Coronary artery (tissue), 2 donors: ENCODE data around the gene NKPD1.

Experiments
- DNase-seq: peaks from one replicate; pipeline ENCODE4 v3.0.0-alpha.2; 2017; ENCODE audit warnings: low spot score
- H3K27ac ChIP-seq, 2 donors: fragments of 200-600 bp; sonication (generic); one replicate each; pipeline ENCODE4 v1.5.1; 2016 to 2019
- H3K4me3 ChIP-seq: fragments of 200-600 bp; sonication (generic); 2 replicates; pipeline ENCODE4 v1.5.1; 2016; ENCODE audit warnings: mild to moderate bottlenecking, moderate library complexity
- TF ChIP-seq, protein P1 (sequence below): fragments of 200-600 bp; sonication (generic); IDR thresholded peaks from one replicate; pipeline ENCODE4 v1.5.1; 2019; ENCODE audit warnings: antibody characterized with exemption

The NKPD1 gene

DNA sequence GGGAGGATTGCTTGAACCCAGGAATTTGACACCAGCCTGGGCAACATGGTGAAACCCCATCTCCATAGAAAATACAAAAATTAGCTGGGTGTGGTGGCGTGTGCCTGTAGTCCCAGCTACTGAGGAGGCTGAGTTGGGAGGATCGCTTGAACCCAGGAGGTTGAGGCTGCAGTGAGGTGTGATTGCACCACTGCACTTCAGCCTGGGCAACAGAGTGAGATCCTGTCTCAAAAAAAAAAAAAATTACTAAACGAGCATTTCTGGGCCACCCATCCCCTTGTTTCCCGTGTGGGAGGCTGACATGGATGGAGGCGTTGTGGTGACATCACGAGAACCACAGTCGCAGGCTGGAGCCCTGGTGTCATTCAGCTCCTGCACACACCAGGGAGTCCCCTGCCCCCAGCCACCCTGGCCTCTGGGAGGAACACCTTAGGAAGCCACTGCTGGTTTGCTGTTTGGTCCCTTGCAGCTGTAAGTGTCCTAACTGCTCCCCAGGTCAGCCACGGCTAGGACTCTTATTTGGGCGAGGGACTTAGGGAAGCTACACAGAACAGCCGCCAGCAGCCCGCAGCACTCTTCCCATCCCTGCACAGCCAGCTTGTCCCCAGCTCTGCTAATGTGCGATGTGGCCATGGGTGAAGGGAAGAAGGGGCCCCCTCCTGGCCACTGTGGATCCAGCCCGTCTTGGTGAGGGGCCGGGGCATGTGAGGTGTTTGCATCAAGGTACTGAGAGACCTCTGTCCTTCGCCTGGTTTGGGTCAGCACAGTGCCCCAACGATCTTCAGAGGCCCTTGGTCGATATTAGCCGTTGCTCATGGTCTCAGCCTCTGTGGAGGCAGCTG is 12.7 kb downstream of the NKPD1 start:
- H3K4me3 ChIP-seq, result no peak overlapping the region
- H3K27ac ChIP-seq, result no peak overlapping the region
- TF ChIP-seq, protein P1, sequence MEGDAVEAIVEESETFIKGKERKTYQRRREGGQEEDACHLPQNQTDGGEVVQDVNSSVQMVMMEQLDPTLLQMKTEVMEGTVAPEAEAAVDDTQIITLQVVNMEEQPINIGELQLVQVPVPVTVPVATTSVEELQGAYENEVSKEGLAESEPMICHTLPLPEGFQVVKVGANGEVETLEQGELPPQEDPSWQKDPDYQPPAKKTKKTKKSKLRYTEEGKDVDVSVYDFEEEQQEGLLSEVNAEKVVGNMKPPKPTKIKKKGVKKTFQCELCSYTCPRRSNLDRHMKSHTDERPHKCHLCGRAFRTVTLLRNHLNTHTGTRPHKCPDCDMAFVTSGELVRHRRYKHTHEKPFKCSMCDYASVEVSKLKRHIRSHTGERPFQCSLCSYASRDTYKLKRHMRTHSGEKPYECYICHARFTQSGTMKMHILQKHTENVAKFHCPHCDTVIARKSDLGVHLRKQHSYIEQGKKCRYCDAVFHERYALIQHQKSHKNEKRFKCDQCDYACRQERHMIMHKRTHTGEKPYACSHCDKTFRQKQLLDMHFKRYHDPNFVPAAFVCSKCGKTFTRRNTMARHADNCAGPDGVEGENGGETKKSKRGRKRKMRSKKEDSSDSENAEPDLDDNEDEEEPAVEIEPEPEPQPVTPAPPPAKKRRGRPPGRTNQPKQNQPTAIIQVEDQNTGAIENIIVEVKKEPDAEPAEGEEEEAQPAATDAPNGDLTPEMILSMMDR, result no peak
- no peak for DNase-seq

DNA sequence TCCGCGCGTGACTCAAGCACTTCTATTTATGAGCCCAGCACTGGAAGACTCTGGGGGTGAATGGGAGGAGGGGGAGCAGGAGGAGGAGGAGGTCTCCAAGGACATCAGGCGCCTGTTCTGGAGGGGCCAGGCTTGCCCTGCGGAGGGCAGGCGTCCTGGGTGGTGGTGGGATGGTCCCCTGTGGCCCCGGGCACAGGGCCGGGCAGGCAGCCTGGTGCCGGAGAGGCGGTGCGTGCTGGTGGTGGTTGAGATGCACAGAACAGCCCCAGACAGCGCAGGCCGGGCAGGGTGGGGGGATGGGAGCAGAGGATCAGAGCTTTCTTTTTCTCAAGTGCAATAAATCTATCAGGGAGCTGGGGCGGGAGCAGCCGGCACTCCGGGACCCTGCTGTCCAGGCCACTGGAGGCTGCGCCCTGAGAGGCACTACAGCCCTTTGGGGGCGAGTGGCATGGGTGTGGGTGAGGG is 14.0 kb downstream of the NKPD1 start:
- H3K27ac ChIP-seq, result no peak overlapping the region
- no peak overlapping the region for H3K4me3 ChIP-seq
- TF ChIP-seq, protein P1, result no peak
- DNase-seq, result no peak

DNA sequence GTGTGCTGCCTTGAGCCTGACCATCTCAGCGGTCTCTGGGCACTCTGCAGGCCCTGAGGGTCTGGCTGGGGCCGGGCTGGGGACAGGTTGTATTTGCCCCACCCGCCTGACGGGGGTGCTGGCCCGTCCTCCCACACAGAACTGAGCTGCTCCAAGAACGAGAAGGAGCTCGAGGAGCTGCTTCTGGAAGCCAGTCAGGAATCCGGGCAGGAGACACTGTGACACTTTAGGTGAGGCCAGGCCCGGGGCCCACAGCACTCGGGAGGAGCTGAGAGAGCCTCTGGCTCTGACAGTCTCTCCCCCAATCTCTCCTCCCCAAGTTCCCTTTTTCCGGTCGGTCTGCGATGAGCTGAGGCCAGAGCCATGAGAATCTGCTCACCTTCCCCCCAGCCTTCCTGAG is 14.5 kb downstream of the NKPD1 start:
- Histone ChIP-seq H3K4me3 (no peak overlapping the region), H3K27ac (no peak overlapping the region)
- TF ChIP-seq, protein P1, result no peak
- DNase-seq, result no peak

DNA sequence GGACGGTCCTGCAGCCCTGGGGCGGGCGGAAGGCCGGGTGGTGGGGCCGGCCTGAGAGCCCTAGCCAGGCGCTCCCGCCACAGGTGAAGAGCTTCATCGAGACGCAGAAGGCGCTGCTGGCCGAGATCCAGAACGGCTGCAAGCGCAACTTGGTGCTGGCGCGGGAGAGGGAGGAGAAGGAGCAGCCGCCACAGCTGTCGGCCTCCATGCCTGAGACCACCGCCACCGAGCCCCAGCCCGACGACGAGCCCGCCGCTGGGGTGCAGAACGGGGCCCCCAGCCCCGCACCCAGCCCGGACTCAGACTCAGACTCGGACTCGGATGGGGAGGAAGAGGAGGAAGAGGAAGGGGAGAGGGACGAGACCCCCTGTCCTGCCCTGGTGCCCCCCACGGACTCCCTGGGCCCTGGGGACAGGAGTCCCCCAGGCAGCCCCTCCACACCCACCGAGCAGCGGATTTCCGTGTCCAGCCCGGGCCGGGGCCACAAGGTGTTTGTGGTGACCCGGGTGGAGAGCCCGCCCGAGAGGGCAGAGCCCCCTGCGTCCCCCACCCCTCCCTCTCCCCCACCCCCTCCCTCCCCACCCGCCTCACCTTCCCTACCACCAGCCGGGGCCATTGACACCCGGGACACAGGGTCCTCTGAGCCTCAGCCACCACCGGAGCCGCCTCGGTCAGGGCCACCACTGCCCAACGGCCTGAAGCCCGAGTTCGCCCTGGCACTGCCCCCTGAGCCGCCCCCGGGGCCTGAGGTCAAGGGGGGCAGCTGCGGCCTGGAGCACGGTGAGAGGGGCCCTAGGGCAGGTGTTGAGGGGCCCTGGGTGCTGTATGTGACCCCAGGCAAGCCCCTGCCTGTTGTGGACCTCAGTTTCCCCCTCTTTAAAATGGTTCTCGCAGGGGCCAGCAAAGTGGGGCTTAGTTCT is 15.3 kb downstream of the NKPD1 start:
- no peak overlapping the region for H3K27ac ChIP-seq
- H3K4me3 ChIP-seq, result no peak overlapping the region
- TF ChIP-seq, protein P1, result no peak
- DNase-seq, result no peak

DNA sequence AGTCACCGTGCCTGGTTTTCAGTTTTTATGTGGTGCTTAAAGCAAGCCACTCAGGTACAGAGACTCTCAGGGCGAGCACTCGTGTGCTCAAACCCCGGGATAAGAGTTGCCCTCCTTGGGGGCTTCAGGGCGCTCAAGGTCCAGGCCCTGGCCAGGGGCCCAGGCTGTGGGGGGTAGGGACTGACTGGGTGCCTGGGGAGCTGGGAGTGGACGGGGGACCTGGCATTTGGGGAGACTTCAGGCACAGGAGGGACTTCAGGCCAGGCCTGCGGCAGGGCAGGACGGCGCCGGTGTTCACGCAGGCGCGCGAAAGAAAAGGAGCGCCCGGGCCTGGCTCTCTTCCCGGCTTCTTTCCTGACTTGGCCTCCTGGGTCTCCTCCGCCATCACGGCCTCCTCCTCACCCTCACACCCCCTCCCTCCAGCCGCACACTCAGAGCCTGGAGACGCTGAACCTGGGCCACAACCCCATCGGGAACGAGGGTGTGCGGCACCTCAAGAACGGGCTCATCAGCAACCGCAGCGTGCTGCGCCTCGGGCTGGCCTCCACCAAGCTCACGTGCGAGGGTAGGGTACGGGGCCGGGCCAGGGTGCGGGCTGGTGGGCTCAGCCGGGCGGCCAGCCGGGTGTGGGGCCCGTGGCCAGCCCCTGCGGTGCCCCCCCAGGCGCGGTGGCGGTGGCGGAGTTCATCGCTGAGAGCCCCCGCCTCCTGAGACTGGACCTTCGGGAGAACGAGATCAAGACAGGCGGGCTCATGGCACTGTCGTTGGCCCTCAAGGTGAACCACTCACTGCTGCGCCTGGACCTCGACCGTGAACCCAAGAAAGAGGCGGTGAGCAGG is 16.1 kb downstream of the NKPD1 start:
- Histone ChIP-seq H3K27ac (no peak overlapping the region), H3K4me3 (no peak overlapping the region)
- TF ChIP-seq, protein P1, result no peak
- no peak for DNase-seq

DNA sequence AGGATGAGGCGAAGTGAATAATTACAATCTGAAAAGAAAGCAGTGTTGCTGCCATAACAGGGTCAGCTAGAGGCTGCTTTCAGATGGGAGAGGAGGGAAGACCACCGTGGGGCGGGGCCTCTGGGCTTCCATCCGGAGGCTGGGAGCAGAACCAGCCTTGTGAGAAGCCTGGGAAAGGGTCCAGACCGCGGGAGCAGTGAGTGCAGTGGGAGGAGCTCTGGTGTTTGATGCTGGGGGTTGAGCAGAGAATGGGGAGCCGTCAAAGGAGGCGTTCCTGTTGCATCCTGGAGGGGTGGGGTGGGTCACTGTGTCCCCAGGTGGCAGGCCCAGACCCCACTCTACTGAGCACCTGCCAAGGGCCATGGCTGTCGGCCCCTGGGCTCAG is 18.1 kb downstream of the NKPD1 start:
- H3K27ac ChIP-seq, result no peak overlapping the region
- TF ChIP-seq, protein P1, result no peak
- DNase-seq, result no peak
- H3K4me3 ChIP-seq, result no peak overlapping the region
